SK-N-SH treated with all-trans-retinoic acid at 6 μM for 48 hours (cell line): Measurements from ENCODE around the gene RHBDD1.

Source experiments
- ARNTL ChIP-seq: fragments of 450-650 bp; formaldehyde crosslinking; IDR thresholded peaks from 2 replicates; pipeline ENCODE4 v1.5.0; 2020; ENCODE audit warnings: low read depth, mild to moderate bottlenecking, moderate library complexity, borderline replicate concordance
- PATZ1 ChIP-seq: fragments of 250-450 bp; sonication (Bioruptor Pico); IDR thresholded peaks from 2 replicates; pipeline ENCODE4 v1.8.0; 2020; ENCODE audit warnings: mild to moderate bottlenecking, moderate library complexity, borderline replicate concordance
- RARB ChIP-seq: fragments of 250-450 bp; sonication (Bioruptor Pico); IDR thresholded peaks from 2 replicates; pipeline ENCODE4 v1.8.0; 2021; ENCODE audit warnings: mild to moderate bottlenecking, moderate library complexity
- ZC3H10 ChIP-seq: fragments of 250-450 bp; sonication (Bioruptor Pico); IDR thresholded peaks from 2 replicates; pipeline ENCODE4 v1.5.1; 2021; ENCODE audit warnings: mild to moderate bottlenecking, moderate library complexity
- ZFP3 ChIP-seq: fragments of 250-450 bp; sonication (Bioruptor Pico); IDR thresholded peaks from 2 replicates; pipeline ENCODE4 v1.5.0; 2020; ENCODE audit warnings: mild to moderate bottlenecking, moderate library complexity
- ZFP30 ChIP-seq: fragments of 450-650 bp; formaldehyde crosslinking; IDR thresholded peaks from 2 replicates; pipeline ENCODE4 v1.5.0; 2022; ENCODE audit warnings: mild to moderate bottlenecking, moderate library complexity
- ZNF8 ChIP-seq: fragments of 450-650 bp; formaldehyde crosslinking; IDR thresholded peaks from 2 replicates; pipeline ENCODE4 v1.5.0; 2020; ENCODE audit warnings: mild to moderate bottlenecking, moderate library complexity

GRCh38 chr2:227007940-227008339, 172.1 kb downstream of the RHBDD1 start:
- TF ChIP-seq PATZ1 (CRISPR knock-in tag) (no peak), ZNF8 (CRISPR knock-in tag) (no peak), ARNTL (CRISPR knock-in tag) (no peak), RARB (CRISPR knock-in tag) (no peak), ZC3H10 (CRISPR knock-in tag) (no peak), ZFP30 (CRISPR knock-in tag) (no peak), ZFP3 (CRISPR knock-in tag) (no peak)
